ENCODE measurements around the gene PTPN18.
"Not testable (repeated sequence)": the region's sequence is repeated elsewhere in the genome, so short reads cannot be mapped to it uniquely, and the experiment has no call there.

The PTPN18 gene

GRCh38 chr2:130332271-130333073 is 23.4 kb upstream of the PTPN18 start:
- DNase-seq (ENCODE audit: low read depth in 1 of 2, low spot score in 1 of 2), result peak; percentile 49 to 61
- peaks cover 11% of the 10 kb centered on the region for H3K27me3 ChIP-seq (ENCODE audit: insufficient read depth, poor library complexity, severe bottlenecking)
- no peak overlapping the region for H3K27ac ChIP-seq (replicated peaks)
- H3K4me3 ChIP-seq (replicated peaks; ENCODE audit: insufficient read depth, low read length), result no peak overlapping the region; the same call in 1 of the 2 replicates
- TF ChIP-seq CTCF (IDR thresholded peaks at IDR 0.05; ENCODE audit: insufficient read depth, low read length), result peak; percentile 70
- TF ChIP-seq POLR2AphosphoS5 (IDR thresholded peaks at IDR 0.05; ENCODE audit: low read depth), result no peak

- not testable (repeated sequence) for H3K27ac ChIP-seq (replicated peaks); DNase-seq (ENCODE audit: low read depth in 1 of 2, low spot score in 1 of 2); H3K4me3 ChIP-seq (replicated peaks; ENCODE audit: insufficient read depth, low read length)
- H3K27me3 ChIP-seq (ENCODE audit: insufficient read depth, poor library complexity, severe bottlenecking), result peaks cover 11% of the 10 kb centered on the region
Measured at GRCh38 chr2:130333253-130333652, 22.6 kb upstream of the PTPN18 start.

GRCh38 chr2:130334026-130334425 is 21.8 kb upstream of the PTPN18 start:
- no peak for TF ChIP-seq CTCF (IDR thresholded peaks at IDR 0.05; ENCODE audit: insufficient read depth, low read length)
- no peak for TF ChIP-seq SPI1 (IDR thresholded peaks at IDR 0.05; ENCODE audit: borderline replicate concordance, low read depth)
- H3K27me3 ChIP-seq (ENCODE audit: insufficient read depth, poor library complexity, severe bottlenecking), result peaks cover 11% of the 10 kb centered on the region
- H3K4me3 ChIP-seq (replicated peaks; ENCODE audit: insufficient read depth, low read length), result no peak overlapping the region
- no peak overlapping the region for H3K27ac ChIP-seq (replicated peaks)
- no peak for DNase-seq (ENCODE audit: low read depth in 1 of 2, low spot score in 1 of 2)

- no peak for TF ChIP-seq REST (IDR thresholded peaks at IDR 0.05; ENCODE audit: insufficient replicate concordance, low read depth)
- no peak for TF ChIP-seq GABPA (IDR thresholded peaks at IDR 0.05; ENCODE audit: low read depth)
- TF ChIP-seq POLR2AphosphoS5 (IDR thresholded peaks at IDR 0.05; ENCODE audit: low read depth), result no peak
- no peak for TF ChIP-seq SPI1 (IDR thresholded peaks at IDR 0.05; ENCODE audit: borderline replicate concordance, low read depth)
- TF ChIP-seq CTCF (IDR thresholded peaks at IDR 0.05; ENCODE audit: insufficient read depth, low read length), result no peak
- Histone ChIP-seq H3K27me3 (ENCODE audit: insufficient read depth, poor library complexity, severe bottlenecking) (peaks cover 11% of the 10 kb centered on the region), H3K27ac (replicated peaks) (no peak overlapping the region), H3K4me3 (replicated peaks; ENCODE audit: insufficient read depth, low read length) (no peak overlapping the region)
- DNase-seq (ENCODE audit: low read depth in 1 of 2, low spot score in 1 of 2), result no peak
Measured at GRCh38 chr2:130335226-130335625, 20.6 kb upstream of the PTPN18 start.

GRCh38 chr2:130336150-130336876 is 19.5 kb upstream of the PTPN18 start:
- Histone ChIP-seq H3K27me3 (ENCODE audit: insufficient read depth, poor library complexity, severe bottlenecking) (peaks cover 4% of the 10 kb centered on the region), H3K27ac (replicated peaks) (no peak overlapping the region), H3K4me3 (replicated peaks; ENCODE audit: insufficient read depth, low read length) (no peak overlapping the region)
- no peak for DNase-seq (ENCODE audit: low read depth in 1 of 2, low spot score in 1 of 2)
- TF ChIP-seq SPI1 (IDR thresholded peaks at IDR 0.05; ENCODE audit: borderline replicate concordance, low read depth), result no peak
- no peak for TF ChIP-seq POLR2AphosphoS5 (IDR thresholded peaks at IDR 0.05; ENCODE audit: low read depth)
- no peak for TF ChIP-seq REST (IDR thresholded peaks at IDR 0.05; ENCODE audit: insufficient replicate concordance, low read depth)
- TF ChIP-seq CTCF (IDR thresholded peaks at IDR 0.05; ENCODE audit: insufficient read depth, low read length), result no peak
- TF ChIP-seq GABPA (IDR thresholded peaks at IDR 0.05; ENCODE audit: low read depth), result no peak
